ENCODE data around the gene KRT72.

- TF ChIP-seq, protein P1, sequence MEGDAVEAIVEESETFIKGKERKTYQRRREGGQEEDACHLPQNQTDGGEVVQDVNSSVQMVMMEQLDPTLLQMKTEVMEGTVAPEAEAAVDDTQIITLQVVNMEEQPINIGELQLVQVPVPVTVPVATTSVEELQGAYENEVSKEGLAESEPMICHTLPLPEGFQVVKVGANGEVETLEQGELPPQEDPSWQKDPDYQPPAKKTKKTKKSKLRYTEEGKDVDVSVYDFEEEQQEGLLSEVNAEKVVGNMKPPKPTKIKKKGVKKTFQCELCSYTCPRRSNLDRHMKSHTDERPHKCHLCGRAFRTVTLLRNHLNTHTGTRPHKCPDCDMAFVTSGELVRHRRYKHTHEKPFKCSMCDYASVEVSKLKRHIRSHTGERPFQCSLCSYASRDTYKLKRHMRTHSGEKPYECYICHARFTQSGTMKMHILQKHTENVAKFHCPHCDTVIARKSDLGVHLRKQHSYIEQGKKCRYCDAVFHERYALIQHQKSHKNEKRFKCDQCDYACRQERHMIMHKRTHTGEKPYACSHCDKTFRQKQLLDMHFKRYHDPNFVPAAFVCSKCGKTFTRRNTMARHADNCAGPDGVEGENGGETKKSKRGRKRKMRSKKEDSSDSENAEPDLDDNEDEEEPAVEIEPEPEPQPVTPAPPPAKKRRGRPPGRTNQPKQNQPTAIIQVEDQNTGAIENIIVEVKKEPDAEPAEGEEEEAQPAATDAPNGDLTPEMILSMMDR (IDR thresholded peaks at IDR 0.05; ENCODE audit: low read depth, low read length, poor library complexity, severe bottlenecking): no peak
- no peak for TF ChIP-seq EZH2phosphoT487 (IDR thresholded peaks at IDR 0.05; ENCODE audit: borderline replicate concordance, low read length)
Observed at GRCh38 chr12:52647601-52648000, 46.3 kb upstream of the KRT72 start.

Measured in DOHH2 (cell line).